DOHH2 (cell line): ENCODE measurements around the gene NUP50.

ENCODE experiments used
- H3F3A ChIP-seq: fragments of 200-600 bp; sonication (generic), shearing (Covaris generic); 2 replicates; pipeline ENCODE4 v1.6.0; 2016; ENCODE audit warnings: antibody characterized with exemption, mild to moderate bottlenecking; ENCODE audit not compliant: control insufficient read depth, insufficient read depth
- H3K27ac ChIP-seq: fragments of 200-600 bp; sonication (generic); 2 replicates; pipeline ENCODE4 v1.5.1; 2014; ENCODE audit warnings: low read depth, mild to moderate bottlenecking, low read length, moderate library complexity
- H3K27me3 ChIP-seq: fragments of 200-600 bp; sonication (generic); 2 replicates; pipeline ENCODE4 v1.6.1; 2014; ENCODE audit warnings: mild to moderate bottlenecking, low read length, mixed read lengths; ENCODE audit not compliant: control insufficient read depth
- H3K36me3 ChIP-seq: fragments of 200-600 bp; sonication (generic); 2 replicates; pipeline ENCODE4 v1.6.1; 2014; ENCODE audit warnings: mild to moderate bottlenecking, low read length, moderate library complexity, mixed read lengths; ENCODE audit not compliant: control insufficient read depth
- H3K4me1 ChIP-seq: fragments of 200-600 bp; sonication (generic); 2 replicates; pipeline ENCODE4 v1.6.1; 2014; ENCODE audit warnings: mild to moderate bottlenecking, low read length, mixed read lengths; ENCODE audit not compliant: control insufficient read depth
- H3K4me2 ChIP-seq: fragments of 200-600 bp; sonication (generic); 2 replicates; pipeline ENCODE4 v1.6.0; 2014; ENCODE audit warnings: mild to moderate bottlenecking, low read length, moderate library complexity
- H3K4me3 ChIP-seq: fragments of 200-600 bp; sonication (generic); 2 replicates; pipeline ENCODE4 v1.5.1; 2014; ENCODE audit warnings: mild to moderate bottlenecking, low read length, mixed read lengths
- H3K79me2 ChIP-seq: fragments of 200-600 bp; sonication (generic); 2 replicates; pipeline ENCODE4 v1.6.1; 2014; ENCODE audit warnings: mild to moderate bottlenecking, low read length, mixed read lengths; ENCODE audit not compliant: control insufficient read depth
- H3K9me2 ChIP-seq: fragments of 200-600 bp; sonication (generic); replicated peaks from 2 replicates; pipeline ENCODE4 v1.6.1; 2014; ENCODE audit warnings: mild to moderate bottlenecking, low read length, mixed read lengths; ENCODE audit not compliant: control insufficient read depth
- H3K9me3 ChIP-seq: fragments of 200-600 bp; sonication (generic); 2 replicates; pipeline ENCODE4 v1.6.1; 2014; ENCODE audit warnings: antibody characterized with exemption, low read length, mixed read lengths; ENCODE audit not compliant: control insufficient read depth, insufficient read depth
- H4K20me1 ChIP-seq: fragments of 200-600 bp; sonication (generic); 2 replicates; pipeline ENCODE4 v1.6.0; 2014; ENCODE audit warnings: low read depth, mild to moderate bottlenecking, antibody characterized with exemption, low read length, moderate library complexity; ENCODE audit not compliant: control insufficient read depth, insufficient read depth
- CTCF ChIP-seq: fragments of 200-600 bp; sonication (generic); IDR thresholded peaks from one replicate; pipeline ENCODE4 v1.5.1; 2014; ENCODE audit warnings: antibody characterized with exemption, mild to moderate bottlenecking, low read depth, low read length; ENCODE audit not compliant: poor library complexity, severe bottlenecking
- EZH2phosphoT487 ChIP-seq: fragments of 200-600 bp; sonication (generic); IDR thresholded peaks from 2 replicates; pipeline ENCODE4 v1.6.1; 2017; ENCODE audit warnings: borderline replicate concordance, mild to moderate bottlenecking, antibody characterized with exemption, low read length, moderate library complexity, mixed read lengths

NUP50 gene

GRCh38 chr22:45183974-45184373 lies 20.2 kb downstream of the NUP50 start:
- H3K9me3 ChIP-seq, result no peaks in the 10 kb centered on the region
- peaks cover 15% of the 10 kb centered on the region for H3F3A ChIP-seq
- peaks cover 3% of the 10 kb centered on the region; the same call in 1 of the 2 replicates for H4K20me1 ChIP-seq
- H3K36me3 ChIP-seq, result peaks cover 86% of the 10 kb centered on the region
- no peaks in the 10 kb centered on the region for H3K27me3 ChIP-seq
- no peaks in the 10 kb centered on the region for H3K4me1 ChIP-seq
- H3K27ac ChIP-seq, result no peak overlapping the region
- H3K79me2 ChIP-seq, result peaks cover 48% of the 10 kb centered on the region
- no peak overlapping the region for H3K4me2 ChIP-seq
- no peak overlapping the region for H3K4me3 ChIP-seq
- H3K9me2 ChIP-seq, result no peaks in the 10 kb centered on the region
- TF ChIP-seq CTCF (no peak), EZH2phosphoT487 (no peak)

GRCh38 chr22:45185718-45186514 lies 22.2 kb downstream of the NUP50 start:
- no peak overlapping the region for H3K4me2 ChIP-seq
- H3K27ac ChIP-seq, result no peak overlapping the region
- H3K4me1 ChIP-seq, result no peaks in the 10 kb centered on the region
- H3F3A ChIP-seq, result peaks cover 15% of the 10 kb centered on the region
- H4K20me1 ChIP-seq, result peaks cover 3% of the 10 kb centered on the region; the same call in 1 of the 2 replicates
- no peaks in the 10 kb centered on the region for H3K9me3 ChIP-seq
- no peak overlapping the region for H3K4me3 ChIP-seq
- peaks cover 28% of the 10 kb centered on the region for H3K79me2 ChIP-seq
- TF ChIP-seq CTCF (no peak), EZH2phosphoT487 (no peak)
- peaks cover 69% of the 10 kb centered on the region for H3K36me3 ChIP-seq
- no peaks in the 10 kb centered on the region for H3K9me2 ChIP-seq
- no peaks in the 10 kb centered on the region for H3K27me3 ChIP-seq

GRCh38 chr22:45187891-45188290 lies 24.2 kb downstream of the NUP50 start:
- no peaks in the 10 kb centered on the region for H4K20me1 ChIP-seq
- H3K79me2 ChIP-seq, result peaks cover 15% of the 10 kb centered on the region
- H3K27ac ChIP-seq, result no peak overlapping the region
- H3K4me2 ChIP-seq, result no peak overlapping the region
- H3F3A ChIP-seq, result peaks cover 21% of the 10 kb centered on the region
- no peaks in the 10 kb centered on the region for H3K27me3 ChIP-seq
- H3K36me3 ChIP-seq, result peaks cover 54% of the 10 kb centered on the region
- H3K9me2 ChIP-seq, result no peaks in the 10 kb centered on the region
- H3K4me1 ChIP-seq, result no peaks in the 10 kb centered on the region
- no peak overlapping the region for H3K4me3 ChIP-seq
- TF ChIP-seq EZH2phosphoT487 (no peak), CTCF (no peak)
- no peaks in the 10 kb centered on the region for H3K9me3 ChIP-seq
